Measurements from ENCODE around the gene PAK1IP1. TPM values are rescaled to one million over a fixed set of nuclear protein-coding genes. Genes with fewer than 3 reads are reported as not detected.

Gene PAK1IP1
- total RNA-seq, 1 donor: 17.7 TPM

GRCh38 chr6:10756085-10756484 lies 61.3 kb downstream of the PAK1IP1 start:
- Histone ChIP-seq H3K36me3 (ENCODE audit: insufficient read depth, low read length) (peaks cover 44% of the 10 kb centered on the region), H3K4me3 (ENCODE audit: insufficient read depth, low read length) (no peak overlapping the region), H4K20me1 (ENCODE audit: insufficient read depth, low read length) (peaks cover 8% of the 10 kb centered on the region), H3K27ac (ENCODE audit: low read depth, low read length) (no peak overlapping the region), H3K9me3 (ENCODE audit: low read depth, low read length) (no peaks in the 10 kb centered on the region), H2AFZ (ENCODE audit: low read length) (no peak overlapping the region), H3K4me1 (ENCODE audit: insufficient read depth, low read length) (peaks cover 19% of the 10 kb centered on the region), H3K27me3 (ENCODE audit: insufficient read depth, low read length) (no peaks in the 10 kb centered on the region), H3K79me2 (ENCODE audit: insufficient read depth, low read length) (peaks cover 35% of the 10 kb centered on the region), H3K4me2 (ENCODE audit: insufficient read depth, low read length) (no peak overlapping the region)
- no peak for DNase-seq (ENCODE audit: insufficient read length, low spot score, missing footprints)
- TF ChIP-seq CTCF (IDR thresholded peaks at IDR 0.05; ENCODE audit: extremely low read depth, low read depth, low read length): no peak

Small RNAs within 50 kb of the gene (small RNA-seq; reads per million reads assigned to genes)
- gene RF00019: not detected
- not detected for gene RNA5SP203

Other genes starting within 250 kb of the PAK1IP1 start
- 0.29 and 0.72 TPM in 2 replicates for gene GCNT2, start 173.6 kb upstream of the PAK1IP1 start, total RNA-seq
- gene C6orf52, start 356 bp upstream of the PAK1IP1 start, total RNA-seq: not detected in 2 replicates
- gene TMEM14C, start 28.1 kb downstream of the PAK1IP1 start, total RNA-seq: 131 and 155 TPM in 2 replicates
- 64.1 and 73.1 TPM in 2 replicates for gene TMEM14B, start 52.8 kb downstream of the PAK1IP1 start, total RNA-seq
- under 0.01 TPM in 1 of 2 replicates, not detected in the other for gene MAK, start 143.6 kb downstream of the PAK1IP1 start, total RNA-seq
- not detected in 2 replicates for gene GCM2, start 187.1 kb downstream of the PAK1IP1 start, total RNA-seq
- 0.36 TPM in 1 of 2 replicates, not detected in the other for gene SYCP2L, start 192.1 kb downstream of the PAK1IP1 start, total RNA-seq

Data from osteoblast (primary cell).